HG03565 (cell line): ENCODE results near the gene POLD2.
"Not testable (repeated sequence)": the region's sequence is repeated elsewhere in the genome, so short reads cannot be mapped to it uniquely, and the experiment has no call there.

ENCODE experiments used
- ATAC-seq: cut with Tn5 transposase; IDR thresholded peaks from one replicate; pipeline ENCODE4 v1.9.1; 2021; ENCODE audit warnings: mild to moderate bottlenecking, moderate library complexity; ENCODE audit not compliant: unreplicated experiment

Gene POLD2

DNA sequence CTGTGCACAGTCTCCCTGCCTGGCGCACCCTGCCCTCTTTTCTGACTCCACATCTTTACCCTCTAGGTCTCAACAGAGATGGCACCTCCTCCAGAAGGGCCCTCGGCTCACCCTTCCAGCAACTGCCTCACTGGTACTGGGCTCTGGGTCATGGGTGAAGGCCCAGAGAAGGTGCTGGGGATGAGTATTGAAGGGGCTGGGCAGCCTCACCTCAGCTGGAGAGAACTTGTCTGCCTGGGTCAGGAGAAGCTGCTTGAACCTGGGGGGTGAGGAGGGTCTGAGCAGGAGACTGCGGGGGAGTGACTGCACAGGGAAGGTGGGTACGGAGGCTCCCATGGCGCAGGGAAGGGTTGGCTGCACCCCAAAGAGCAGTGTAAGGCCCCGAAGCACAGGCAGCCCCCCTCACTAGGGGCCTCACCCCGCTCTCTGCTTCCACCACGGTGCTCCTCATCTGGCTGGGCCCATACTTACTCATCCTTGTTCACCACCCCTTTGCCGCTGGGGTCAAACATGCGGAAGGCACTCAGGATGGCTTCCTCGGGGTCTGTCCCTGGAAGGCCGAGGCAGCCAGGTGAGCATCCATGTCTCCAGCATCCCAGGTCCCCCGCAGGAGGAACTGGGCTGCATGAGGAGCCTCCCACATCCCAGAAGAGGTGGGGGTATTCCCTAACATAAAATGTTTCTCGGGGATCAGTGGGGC is 16.1 kb upstream of the POLD2 start:
- no peak for ATAC-seq

DNA sequence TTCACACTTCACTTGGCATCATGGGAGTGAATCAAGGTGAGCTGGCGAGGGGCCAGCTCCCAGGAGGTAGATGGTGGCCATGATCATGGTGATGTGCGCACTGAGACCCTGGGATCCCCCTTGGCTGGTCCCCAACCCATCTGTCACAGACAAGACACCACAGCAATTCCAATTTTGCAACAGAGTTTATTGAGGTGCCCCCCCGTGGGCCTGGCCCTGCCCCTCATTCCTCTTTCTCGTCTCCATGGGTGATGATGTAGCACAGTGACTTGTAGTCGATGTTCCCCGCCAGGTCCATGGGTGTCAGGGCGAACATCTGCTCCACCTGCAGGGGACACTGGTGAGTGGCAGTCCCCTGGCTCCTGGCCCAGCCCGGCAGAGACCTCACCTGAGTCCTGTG is 15.3 kb upstream of the POLD2 start:
- no peak for ATAC-seq

DNA sequence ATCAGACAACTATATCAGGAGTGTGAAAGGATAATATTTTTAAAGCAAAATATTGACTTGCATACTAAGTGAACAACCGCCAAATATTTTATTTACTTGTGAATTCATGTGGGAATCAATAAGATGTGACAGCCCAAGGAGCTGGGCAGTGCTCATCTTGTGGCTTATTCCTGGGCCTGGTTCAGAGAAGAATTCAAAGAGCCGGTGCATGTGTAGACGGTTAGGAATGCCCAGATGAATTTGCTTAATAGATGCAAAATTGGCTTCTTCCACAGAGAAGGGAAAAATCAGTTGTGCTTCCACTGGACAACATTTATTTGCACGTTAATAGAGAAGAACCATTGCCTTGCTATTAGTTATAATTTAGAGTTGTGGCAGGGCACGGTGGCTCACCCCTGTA is 13.4 kb upstream of the POLD2 start:
- ATAC-seq, result no peak

DNA sequence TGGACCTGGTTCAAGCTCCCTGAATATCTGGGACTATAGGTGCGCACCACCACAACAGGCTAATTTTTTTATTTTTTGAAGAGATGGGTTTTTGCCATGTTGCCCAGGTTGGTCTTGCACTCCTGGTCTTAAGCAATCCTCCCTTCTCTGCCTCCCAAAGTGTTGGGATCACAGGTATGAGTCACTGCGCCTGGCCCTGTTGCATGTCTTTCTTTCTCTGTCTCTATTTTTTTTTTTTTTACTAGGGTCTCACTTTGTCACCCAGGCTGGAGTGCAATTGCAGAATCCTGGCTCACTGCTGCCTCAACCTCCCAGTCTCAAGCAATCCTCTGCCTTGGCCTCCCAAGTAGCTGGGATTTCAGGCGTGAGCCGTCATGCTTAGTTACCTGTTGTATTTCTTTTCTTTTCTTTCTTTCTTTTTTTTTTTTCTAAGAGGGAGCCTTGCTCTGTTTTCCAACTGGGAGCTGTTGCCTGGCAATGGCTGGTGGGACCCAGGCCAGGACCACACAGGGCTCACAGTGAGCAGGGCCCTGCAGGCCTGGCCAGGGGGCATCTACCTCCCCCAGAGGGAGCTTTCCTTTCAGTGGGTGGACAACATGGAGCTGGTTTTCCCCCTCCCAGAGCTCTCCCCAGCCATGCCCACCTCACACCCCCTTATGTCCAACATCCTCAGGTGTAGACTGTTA is 11.7 kb upstream of the POLD2 start:
- no peak for ATAC-seq

DNA sequence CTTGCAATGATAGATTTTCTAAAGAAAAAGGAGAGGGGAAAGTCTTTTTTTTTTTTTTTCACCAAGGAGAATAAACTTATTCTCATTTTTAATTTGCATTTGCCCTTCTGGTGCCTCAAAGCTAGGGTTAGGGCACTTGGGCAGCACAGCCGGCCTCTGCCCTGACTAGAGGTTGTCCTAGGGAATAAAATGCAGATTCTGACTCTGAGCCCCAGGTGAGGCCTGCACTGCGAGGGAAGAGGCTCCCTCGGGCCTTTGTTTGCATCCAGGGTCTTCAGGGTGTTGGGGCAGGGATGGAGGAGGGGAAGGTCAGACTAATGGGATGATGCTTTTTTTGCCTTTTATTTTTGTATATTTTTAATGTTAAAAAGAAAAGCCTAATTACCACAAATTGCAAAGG is 9.9 kb upstream of the POLD2 start:
- no peak for ATAC-seq

DNA sequence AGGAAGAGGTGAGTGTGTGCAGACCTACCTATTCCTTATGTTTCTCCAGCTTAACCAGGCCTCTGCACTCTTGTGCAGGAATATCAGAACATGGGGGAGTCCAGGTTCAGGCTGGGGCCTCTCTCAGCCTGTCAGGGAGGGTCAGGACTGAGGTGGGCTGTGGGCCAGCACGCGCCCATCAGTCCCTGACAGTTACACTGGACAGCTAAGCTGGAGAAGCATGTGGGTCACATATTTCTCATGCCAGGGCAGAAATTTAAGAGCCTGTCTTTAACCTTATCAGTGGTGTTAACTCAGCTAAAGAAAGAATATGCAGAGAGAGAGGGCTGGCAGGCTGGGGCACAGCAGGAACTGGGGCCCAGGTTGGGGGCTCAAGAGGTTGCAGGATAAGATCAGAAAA is 8.7 kb upstream of the POLD2 start:
- ATAC-seq, result no peak

DNA sequence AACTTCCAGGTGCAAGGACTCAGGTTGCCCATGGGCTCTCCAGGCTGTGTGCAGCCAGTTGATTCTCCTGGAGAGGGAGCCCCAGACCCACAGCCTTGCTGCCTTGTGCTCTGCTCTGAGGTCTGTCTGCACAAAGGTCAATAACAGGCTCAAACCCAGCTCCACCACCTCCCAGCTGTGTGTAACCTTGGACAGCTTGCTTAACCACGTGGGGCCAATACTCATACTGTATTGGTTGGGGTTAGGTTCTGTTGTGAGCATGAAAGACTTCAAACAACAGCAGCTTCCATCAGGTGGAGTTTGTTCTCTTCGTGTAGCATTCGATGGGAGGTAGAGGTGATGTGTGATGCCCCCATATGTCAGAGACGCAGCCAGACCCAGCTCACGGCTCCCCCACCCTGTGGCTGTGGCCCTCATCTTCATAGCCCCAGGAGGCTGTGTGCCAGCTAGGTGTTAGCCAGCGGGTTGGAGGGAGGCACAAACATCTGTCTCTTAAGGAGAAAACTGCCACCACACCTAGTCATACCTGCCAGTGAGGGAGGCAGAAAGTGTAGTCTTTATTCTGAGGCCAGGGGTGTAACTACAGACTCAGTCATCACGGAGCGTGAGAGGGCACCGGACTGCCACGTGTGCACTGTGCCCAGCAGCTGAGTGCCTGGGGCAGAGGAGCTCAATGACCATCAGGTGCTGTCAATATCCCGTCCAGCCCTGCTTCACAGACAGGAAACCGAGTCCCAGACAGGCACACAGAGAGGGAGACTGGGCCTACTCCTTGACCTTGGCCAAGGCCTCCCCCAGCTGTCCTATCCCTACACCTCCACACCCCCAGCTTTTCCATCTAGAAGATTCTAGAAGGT is 8.1 kb upstream of the POLD2 start:
- ATAC-seq, result no peak

DNA sequence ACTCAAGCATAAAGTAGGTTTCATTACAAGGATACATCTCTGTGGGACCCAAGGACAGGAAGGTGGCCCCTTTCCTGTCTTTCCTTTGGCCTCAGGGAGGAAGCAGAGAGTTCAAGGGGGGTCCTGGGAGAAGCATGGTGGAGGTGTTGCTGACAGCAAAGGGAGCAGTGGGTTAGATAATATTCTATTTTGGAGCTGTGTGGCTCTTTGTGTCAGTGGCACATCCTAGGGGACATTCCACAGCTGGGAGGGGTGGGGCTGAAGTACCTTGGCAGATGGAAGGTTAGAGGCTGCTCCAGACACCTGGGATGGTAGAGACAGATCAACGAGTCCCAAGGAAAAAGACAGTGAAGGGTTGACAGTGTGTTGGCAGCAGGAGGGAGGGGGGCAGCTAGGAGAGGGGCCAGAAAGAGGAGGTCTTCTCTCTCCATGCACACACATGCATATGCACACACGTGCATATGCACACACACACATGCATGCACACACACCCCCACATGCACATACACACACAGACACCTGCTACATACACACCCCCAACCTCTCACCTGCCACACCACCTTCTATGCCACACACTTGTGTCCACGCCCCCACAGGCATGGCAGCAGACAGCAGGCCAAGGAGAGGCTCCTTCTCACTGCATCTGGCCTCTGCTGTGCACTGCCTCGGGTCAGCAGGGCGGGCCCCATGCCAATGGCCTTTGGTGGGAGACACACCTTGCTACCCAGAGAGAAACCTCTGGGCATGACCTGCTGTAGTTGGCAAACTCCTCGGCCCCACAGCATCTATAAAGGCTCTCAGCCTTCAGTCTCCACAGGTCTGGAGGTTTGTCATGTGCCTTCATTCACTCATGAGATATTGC is 5.6 kb upstream of the POLD2 start:
- ATAC-seq, result no peak

DNA sequence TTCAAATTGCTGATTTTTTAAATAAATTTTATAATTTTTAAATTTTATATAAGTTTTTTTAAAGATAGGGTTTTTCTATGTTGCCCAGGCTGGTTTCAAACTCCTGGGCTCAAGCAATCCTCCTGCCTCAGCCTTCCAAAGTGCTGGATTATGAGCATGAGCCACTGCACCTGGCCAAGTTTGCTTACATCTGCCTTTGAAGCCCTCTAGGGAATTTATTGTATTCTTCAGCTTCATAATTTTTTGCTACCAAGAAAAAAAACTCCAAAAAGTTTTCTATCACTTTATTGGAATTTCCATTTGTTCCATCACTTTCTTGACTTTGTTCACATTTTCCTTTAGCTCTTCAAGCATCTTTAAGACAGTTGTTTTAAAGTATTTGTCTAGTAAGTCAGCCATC is 3.8 kb upstream of the POLD2 start:
- no peak for ATAC-seq

DNA sequence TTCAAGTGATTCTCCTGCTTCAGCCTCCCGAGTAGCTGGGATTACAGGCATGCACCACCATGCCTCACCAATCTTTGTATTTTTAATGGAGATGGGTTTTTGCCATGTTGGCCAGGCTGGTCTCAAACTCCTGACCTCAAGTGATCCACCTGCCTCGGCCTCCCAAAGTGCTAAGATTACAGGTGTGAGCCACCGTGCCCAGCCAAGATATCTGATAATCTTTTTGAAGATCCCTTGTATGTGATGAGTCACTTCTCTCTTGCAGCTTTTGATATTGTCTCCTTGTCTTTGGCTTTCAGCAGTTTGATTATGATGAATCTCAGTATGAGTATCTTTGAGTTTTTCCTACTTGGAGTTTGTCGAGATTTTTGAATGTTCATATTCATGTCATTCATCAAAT is 3.2 kb upstream of the POLD2 start:
- not testable (repeated sequence) for ATAC-seq

DNA sequence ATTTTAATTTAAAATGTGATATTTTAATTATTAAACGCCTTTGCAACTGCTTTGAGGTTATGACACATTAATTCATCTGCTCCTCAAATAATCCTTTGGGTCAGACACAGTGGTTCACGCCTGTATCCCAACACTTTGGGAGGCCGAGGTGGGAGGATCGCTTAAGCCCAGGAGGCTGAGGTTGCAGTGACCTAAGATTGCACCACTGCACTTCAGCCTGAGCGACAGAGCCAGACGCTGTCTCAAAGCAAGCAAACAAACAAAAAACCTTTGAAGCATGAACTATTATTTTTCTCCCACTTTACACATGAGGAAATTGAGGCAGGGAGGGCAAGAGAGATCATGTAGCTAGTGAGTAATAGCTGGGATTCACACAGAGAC is 1.5 kb upstream of the POLD2 start:
- no peak for ATAC-seq

DNA sequence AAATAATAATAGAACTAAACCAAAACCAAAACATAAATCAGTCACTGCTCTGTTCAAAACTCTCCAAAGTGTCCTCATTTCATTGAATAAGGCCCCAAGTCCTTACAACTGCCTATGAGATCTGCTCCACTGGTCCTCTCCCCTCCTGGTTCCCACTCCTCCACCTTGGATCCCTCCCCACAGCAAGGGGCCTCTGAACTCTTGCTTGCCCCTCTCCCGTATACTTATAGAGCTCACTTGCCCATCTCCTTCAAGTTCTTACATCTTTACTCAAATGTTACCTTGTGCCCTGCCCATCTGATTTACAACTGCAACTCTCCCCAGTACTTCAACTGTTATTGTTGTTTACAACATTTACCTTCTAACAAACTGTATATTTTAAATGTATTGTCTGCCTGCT is 819 bp downstream of the POLD2 start:
- ATAC-seq, result no peak

DNA sequence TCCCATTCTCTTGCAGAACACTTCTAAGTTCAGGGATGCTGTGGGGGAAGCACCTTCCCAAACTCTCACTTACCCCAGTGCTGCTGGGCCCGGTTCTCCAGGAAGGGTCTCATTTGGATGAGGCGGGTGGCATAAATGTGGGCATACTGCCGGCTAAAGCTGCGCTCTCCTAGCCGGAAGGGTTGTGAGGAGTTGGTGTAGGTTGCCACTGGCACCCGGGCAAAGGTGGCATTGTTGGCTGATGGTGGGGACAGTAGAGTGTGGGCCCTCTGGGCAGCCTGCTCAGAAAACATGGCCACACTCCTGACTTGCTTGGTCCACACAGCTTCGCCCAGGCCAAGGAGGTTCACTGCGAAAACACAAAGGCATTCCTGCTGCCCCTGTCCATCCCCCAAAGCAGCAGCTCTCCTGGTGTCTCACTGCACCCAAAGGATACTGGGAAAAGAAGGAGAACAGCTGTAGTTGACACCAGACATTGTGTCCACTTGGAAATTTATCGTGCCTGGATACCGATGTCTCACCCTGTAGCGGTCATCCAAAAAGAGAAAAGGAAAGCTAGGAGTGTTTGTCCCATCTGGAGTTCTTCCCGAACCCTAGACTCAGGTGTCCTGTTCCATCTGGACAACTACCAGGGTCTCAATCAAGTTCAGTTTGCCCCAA is 1.5 kb downstream of the POLD2 start:
- no peak for ATAC-seq

DNA sequence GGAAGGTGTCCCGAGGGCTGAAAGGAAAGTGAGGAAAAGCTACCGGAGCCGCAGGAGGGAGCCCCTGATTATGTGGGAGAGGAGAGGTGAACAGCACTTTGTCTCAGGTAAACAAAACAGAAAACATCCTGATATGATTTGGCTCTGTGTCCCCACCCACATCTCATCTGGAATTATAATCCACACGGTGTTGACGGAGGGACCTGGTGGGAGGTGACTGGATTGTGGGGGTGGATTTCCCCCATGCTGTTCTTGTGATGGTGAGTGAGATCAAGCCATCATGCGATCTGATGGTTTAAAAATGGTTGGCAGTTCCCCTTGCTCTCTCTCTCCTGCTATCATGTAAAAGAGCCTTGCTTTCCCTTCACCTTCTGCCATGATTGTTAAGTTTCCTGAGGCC is 3.0 kb downstream of the POLD2 start:
- no peak for ATAC-seq

DNA sequence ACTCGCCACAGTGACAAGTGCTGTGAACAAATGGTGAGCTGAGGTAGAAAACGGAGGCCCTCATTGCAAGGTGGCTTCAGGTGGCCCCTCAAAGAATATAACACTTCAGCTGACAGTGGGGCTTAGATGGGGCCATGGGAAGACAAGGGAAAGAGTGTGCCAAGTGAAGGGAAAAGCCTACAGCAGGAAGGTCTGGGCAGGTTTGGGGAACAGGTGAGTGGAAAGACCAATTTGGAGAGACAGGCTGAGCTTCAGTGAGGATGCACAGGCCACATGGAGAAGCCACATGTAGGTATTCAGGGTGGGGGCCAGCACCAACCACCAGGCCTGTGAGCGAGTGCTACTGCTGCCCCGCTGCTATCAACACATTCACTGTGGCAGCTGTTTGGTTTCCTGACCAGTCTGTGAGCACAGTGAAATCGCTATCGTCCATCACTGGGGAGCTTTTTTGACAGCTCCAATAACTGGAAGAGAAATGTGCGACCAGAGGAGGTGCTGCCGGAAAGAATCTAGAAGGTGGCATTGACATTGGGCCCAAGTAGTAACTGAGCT is 3.4 kb downstream of the POLD2 start:
- no peak for ATAC-seq

DNA sequence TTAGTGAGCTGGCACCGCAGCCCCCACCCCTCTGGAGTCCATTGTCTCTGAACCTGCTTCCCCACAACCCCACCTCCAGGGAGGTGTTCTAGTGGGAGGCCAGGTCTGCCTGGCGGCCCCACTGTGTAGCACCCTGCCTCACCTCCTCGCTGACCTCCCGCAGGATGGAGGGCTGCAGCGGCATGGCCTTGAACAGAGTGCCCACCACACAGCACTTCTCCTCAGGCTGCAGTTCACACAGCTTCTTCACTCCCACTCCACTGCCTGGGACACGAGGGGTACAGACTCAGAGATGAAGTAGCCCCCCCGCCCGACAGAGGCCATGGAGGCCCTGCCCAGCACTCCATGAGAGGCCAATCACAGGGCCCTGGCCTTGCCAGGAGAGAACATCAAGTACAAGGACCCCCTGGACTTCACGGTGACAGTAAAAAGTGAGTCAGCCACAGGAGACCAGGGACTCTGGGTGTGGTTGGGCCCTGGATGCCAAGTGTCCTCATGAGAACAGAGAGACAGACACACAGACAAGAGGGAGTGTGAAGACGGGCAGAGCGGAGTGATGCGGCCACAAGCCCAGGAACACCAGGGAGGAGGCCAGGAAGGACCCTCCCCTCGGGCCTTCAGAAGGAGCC is 5.4 kb downstream of the POLD2 start:
- no peak for ATAC-seq

DNA sequence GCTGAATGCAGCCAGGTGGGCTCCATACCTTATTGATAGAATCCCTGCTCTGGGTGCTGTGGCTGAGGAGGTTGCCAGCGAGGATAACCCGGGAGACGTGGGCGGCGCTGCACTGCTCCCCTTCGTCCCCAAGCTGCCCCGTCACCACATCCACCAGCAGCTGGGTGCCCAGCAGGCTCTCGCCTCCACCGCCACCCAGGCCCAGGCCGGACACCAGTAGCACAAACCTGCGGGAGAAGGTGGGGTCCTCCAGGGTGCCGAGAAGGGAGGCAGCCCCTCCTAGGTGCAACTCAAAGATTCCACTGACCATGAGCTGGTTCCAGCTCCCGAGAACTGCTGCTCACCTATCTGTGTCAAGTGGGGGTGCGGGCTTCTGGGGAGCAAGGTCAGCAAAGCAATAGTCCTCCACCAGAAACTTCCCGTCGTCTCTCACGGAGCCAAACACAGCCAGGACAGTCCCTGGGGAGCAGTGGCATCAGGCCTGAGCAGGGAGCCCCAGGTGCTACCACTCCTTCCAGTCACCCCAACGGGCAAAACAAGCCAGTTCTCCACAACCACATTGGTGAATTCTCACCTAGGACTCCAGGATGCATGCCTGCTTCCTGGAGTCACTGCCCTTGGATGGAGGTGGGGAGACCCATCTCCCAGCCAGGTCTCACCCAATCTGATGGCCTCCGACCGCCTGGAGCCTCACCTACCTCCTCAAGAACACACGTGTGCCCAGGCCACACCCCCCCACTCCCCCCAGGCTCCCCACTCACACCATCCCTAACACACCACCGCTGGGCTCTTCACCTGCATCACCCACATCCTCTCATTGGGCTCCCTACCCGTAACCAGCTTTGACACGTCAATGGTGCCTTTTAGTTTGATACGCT is 6.3 kb downstream of the POLD2 start:
- ATAC-seq, result no peak

DNA sequence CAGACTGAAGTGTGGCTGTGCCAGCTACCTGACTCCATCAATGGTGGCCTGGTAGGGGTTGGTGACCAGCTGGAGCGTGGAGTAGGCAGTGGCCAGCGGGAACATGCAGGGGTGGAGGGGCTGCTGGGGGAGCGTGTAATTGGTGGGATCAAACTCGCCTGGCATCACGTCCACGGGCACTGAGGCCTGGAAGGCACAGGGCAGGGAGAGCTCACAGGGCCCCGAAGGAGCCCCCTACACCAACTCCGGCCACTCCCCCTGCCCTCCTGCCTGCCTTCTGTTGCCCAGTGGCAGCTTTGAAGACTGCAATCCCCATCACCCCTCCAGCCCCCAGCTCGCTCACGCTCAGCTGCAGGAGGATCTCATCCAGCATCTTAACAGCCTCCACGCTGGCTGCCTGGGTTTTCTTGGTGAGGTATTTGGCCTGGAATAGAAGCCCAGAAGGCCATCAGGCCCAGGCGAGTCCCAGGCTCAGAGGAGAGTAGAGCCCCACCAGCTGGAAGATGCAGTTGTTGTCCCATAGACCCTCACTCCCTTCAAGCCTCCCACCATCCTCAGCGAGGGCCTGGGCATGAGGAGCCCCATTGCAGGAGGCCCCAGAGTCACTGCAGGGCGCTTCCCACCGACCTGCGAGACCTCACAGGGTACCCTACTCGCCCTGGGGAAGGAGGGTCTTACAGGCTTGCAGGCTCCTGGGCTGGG is 7.1 kb downstream of the POLD2 start:
- no peak for ATAC-seq
